NCI-H187 (cell line): ENCODE results near the gene NXF1.
"Not testable (repeated sequence)": the region's sequence is repeated elsewhere in the genome, so short reads cannot be mapped to it uniquely, and the experiment has no call there.

Experiments used
- DNase-seq, 2 experiments: peaks; one replicate each; lab custom pipeline; 2025; lab: John Stamatoyannopoulos, UW

NXF1 gene

GRCh38 chr11:62832336-62833234 lies 27.3 kb upstream of the NXF1 start, which contains the start of gene TEX54:
Gene TEX54 (minus strand): TSS chr11:62832841.
- DNase-seq, result no peak

- DNase-seq, result peak; percentile 95 to 98
These were observed 26.5 kb upstream of the NXF1 start, which contains the start of gene STX5 for GRCh38 chr11:62831520-62832335. Gene STX5 (minus strand): TSS chr11:62832051. CDS start chr11:62831243, 808 bp downstream.

DNA sequence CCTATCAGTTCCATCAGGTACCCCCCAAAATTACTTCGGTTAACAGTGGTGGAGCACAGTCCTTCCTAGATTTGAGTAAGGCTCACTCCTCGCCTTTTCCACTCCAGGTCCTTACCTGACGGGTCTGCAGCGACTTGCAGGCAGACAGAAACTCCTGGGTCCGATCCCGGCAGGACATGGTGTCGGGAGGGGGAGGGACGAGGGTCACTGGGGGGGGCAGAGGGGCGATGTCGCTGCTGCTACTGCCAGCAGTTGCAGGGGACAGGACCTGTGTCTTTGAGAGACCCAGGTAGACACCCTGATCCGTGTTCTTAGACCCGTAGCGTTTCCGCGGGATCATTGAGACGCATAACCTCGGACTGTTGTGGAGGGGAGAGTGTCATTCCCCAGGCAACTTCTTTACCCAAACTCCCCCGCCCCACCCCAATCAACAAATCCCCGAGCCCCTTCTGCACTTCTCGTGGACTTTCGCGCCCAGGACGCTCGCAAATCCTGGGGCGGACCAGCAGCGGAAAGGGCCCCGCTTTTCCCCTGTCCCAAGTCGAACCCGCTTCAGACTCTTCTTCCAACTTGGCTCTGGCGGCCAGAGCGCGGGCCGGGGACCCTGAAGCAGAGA lies 25.8 kb upstream of the NXF1 start:
- no peak for DNase-seq

DNA sequence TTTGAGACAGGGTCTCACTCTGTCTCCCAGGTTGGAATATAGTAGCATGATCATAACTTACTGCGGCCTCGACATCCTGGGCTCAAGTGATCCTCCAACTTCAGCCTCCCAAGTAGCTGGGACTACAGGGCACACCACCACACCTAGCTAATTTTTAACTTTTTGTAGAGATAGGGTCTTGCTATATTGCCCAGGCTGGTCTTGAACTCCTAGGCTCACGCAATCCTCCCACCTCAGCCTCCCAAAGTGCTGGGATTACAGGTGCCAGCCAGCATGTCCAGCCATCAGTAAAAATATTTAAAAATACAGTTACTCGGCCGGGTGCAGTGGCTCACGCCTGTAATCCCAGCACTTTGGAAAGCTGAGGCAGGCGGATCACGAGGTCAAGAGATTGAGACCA lies 22.9 kb upstream of the NXF1 start:
- not testable (repeated sequence) for DNase-seq

DNA sequence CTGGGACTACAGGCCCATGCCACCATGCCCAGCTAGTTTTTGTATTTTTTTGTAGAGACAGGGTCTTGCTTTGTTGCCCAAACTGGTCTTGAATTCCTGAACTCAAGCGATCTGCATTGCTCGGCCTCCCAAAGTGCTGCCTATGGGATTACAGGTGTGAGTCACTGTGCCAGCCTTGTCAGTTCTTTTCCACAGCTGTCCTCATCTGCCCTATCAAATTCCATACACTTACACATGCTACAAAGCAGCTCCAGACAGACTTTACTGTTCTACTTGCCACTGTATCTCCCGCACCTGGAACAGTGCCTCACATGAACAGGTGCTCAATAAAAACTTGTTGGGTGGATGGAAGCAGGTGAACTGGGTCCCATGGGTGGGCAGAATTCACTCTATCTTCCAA lies 18.4 kb upstream of the NXF1 start:
- no peak for DNase-seq

GRCh38 chr11:62817129-62817528 lies 11.9 kb upstream of the NXF1 start:
- DNase-seq, result no peak

DNA sequence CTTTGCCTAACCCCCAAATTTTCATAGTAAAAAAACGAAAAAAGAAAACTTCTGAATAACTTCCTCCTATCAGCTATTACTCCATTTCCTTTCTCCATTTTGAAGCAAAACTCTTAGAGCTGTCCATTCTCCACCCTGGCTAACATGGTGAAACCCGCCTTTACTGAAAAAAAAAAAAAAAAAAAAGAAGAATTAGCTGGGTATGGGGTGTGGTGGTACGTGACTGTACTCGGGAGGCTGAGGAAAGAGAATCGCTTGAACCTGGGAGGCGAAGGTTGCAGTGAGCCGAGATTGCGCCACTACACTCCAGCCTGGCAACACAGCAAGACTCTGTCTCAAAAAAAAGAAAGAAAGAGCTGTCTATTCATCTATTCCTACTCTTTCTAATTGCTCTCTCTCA lies 11.3 kb upstream of the NXF1 start:
- DNase-seq, result no peak

DNA sequence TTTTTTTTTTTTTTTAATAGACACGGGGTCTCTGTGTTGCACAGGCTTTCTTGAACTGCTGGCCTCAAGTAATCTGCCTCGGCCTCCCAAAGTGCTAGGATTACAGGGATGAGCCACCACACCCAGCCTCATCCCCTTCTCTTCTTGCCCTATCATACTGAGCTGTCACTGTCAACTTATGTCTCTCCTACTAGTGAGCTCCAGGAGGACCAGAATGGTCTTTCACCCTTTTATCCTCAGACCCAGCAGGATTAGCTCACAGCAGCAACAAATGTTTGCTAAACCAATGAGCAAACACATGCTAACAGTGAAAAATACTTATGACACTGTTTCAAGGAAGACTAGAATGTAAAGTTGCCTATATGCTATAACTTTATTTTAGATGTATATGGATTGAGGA lies 6.4 kb upstream of the NXF1 start:
- no peak for DNase-seq

GRCh38 chr11:62810748-62811147 lies 5.5 kb upstream of the NXF1 start:
- DNase-seq, result no peak

DNA sequence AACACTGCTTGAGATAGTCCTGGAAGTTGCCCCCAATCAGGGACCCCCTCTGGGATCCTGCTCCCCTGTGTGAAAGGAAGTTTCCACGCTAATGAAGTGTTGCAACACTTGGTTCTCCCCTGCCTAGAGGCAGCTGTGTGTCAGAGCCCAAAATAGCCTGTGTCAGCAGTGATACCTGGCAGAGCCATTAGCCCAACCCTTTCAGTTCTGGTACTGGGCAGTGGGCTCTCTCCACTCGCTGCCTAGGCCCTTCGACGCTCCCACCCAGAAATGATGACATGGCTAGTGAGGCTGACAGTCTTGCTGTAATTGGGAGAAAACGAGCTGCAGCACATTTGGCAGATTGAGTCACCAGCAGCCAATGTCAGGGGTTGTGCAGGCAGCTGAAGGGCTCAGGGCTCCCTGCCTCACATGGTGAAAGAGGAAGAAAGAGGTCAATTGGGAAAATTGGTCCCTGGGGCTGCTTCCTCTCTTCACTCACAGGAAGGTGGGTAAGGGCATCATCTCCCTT lies 1.4 kb upstream of the NXF1 start:
- DNase-seq, result no peak

DNA sequence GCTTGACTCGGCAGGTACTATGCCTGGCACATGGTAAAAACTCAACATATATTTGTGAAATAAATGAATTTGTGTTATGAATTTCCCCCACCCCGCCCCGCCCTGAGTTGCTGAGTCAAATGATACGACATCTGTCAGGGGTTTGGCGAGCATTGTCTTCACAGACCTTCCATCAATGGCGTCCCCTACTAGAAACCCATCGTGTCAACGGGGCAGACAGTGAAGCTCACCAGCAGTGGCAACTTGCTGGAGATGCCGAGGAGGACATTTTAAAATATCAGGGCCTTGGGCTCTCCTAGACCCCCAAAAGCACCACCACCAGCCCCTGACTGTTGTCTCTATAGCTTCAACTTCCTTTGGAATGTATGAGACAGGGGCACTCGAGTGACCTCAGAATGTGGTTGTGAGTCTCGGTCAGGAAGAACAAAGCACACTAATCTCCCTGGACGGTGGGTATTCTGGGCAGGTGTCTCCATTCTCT lies 761 bp upstream of the NXF1 start:
- DNase-seq, result no peak

- no peak for DNase-seq
These were observed 747 bp downstream of the NXF1 start for GRCh38 chr11:62804310-62805075.

DNA sequence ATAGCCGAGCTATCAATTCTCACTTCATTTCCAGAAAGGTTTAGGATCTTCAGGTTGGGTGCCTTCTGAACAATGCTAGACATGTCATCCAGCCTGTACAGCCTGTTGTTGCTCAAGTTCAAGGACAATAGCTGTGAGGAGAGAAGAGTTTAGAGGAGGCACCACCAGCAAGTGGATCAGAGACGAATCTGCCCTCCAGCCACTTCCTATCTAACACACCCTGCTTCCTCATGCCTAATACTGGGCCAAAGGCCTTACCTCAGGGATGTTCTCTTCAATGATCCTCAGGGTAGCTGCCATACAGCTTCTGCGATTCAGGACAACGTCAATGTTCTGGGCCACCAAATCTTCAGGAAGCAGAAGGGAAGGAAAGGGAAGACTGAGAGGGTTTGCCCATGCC lies 4.2 kb downstream of the NXF1 start:
- no peak for DNase-seq

GRCh38 chr11:62799486-62799885 lies 5.8 kb downstream of the NXF1 start:
- DNase-seq, result no peak

DNA sequence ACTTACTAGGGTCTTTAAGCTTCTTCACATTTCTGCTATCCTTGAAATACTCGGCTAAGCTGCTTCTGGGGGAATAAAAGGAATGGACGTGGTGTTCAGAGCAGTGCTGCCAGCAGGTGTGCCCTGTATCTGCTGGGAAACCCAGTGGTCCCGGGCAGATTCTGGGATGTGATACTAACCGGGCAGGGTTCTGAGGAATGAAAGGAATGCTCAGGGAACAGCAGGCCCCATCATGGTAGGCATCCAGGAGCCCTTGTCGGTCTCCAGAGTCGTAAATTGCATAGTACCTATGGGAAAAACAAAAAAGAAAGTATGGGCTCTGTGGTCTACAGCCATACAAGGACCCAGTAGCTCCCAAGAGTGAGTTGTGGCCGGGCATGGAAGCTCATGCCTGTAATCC lies 9.0 kb downstream of the NXF1 start:
- DNase-seq, result no peak

- no peak for DNase-seq
These were observed 11.0 kb downstream of the NXF1 start for GRCh38 chr11:62794201-62794775.

- no peak for DNase-seq
These were observed 13.1 kb downstream of the NXF1 start for GRCh38 chr11:62792202-62792575.

DNA sequence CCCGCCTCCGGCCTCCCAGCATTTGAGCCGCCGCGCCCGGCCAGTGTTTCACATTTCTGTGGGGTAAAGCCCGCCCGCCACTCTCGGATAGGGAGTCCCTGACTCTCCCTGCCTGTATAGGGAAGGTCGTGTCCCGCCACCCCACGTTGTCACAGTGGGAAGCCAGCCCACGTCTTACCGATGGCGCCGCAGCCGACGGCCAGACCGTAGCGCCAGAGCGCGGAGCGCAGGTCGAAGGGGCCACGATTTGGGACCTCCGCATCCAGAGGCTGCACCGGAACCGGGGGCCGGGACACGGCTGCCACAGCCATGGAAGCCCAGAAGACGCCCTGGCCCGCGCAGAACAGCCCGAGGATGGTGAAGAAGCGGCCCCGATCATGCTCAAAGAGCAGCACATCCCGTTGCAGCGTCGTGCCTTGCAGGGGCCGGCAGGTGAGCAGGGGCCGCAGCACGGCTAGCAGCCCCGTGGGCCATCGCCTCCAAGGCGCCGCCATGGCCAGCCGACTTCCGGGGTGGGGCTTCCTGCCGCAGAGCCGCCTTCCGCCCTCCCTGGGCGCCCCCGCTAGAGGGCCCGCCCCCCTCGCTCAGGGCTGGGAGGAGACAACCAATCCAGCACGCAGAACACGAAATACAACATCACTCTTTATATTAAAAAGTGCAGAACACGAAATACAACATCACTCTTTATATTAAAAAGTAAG lies 13.6 kb downstream of the NXF1 start, which contains the start of gene TMEM223:
TSS of gene TMEM223 (minus strand) at position 506 of the 701 bp plus-strand sequence. CDS start at position 494, 12 bp downstream.
- DNase-seq, result peak; percentile 28 to 74

DNA sequence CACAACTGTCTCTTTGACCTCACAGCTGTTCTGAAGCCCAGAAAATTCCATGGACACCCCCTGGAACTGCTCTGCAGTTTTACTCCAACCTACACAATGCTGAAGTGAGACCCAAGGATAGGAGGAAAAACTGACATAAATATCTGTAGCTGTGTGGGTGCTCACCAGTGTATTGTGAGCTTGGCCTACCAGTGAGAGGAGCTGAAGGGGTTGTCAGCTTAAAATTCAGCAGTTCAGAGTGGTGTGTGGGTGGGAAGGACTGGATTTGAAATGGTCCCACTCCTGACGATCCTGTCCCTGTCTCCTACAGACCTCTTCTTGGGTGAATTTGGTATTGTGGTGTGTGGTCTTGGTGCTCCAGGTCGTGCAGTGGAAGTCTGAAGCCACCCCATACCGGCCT lies 15.7 kb downstream of the NXF1 start:
- DNase-seq, result no peak

DNA sequence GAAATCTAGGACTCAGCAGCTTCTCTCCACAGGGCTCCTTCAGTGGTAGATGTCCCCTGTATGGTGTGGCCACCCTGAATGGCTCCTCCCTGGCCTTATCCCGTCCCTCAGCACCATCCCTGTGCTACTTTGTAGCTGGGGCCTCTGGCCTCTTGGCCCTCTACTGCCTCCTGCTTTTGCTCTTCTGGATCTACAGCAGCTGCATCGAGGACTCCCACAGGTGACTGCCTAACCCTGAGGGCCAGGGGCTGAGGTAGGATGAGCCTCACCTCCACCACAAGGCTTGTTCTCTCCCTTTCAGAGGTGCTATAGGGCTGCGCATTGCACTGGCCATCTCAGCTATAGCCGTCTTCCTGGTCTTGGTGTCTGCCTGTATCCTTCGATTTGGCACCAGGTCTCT lies 16.2 kb downstream of the NXF1 start:
- DNase-seq, result no peak
